ENCODE results near the gene SPDYE2. TPM values are rescaled to one million over a fixed set of nuclear protein-coding genes. Genes with fewer than 3 reads are reported as not detected.

SPDYE2 gene
- polyA plus RNA-seq, 3 donors, result not detected

Other genes with a start within 250 kb of the SPDYE2 start
- gene SPDYE6, start 194.8 kb upstream of the SPDYE2 start, polyA plus RNA-seq, result under 1 TPM in 2 of 3 donors, not detected in 1; 0.12 to 0.29 TPM
- 10 to 100 TPM in 1 of 3 donors, 1 to 10 TPM in 2; 6.6 to 27.0 (median 7.4) TPM for gene PRKRIP1, start 154.9 kb upstream of the SPDYE2 start, polyA plus RNA-seq
- 10 to 100 TPM; 27.5 to 50.0 (median 38.2) TPM for gene ORAI2, start 117.7 kb upstream of the SPDYE2 start, polyA plus RNA-seq
- 10 to 100 TPM in 1 of 3 donors, 1 to 10 TPM in 2; 2.9 to 11.8 (median 9.7) TPM for gene ALKBH4, start 86.4 kb upstream of the SPDYE2 start, polyA plus RNA-seq
- gene LRWD1, start 86.2 kb upstream of the SPDYE2 start, polyA plus RNA-seq, result 10 to 100 TPM in 1 of 3 donors, 1 to 10 TPM in 2; 5.4 to 10.7 (median 6.1) TPM
- 100 to 1,000 TPM in 1 of 3 donors, 10 to 100 TPM in 2; 65.7 to 104 (median 85.0) TPM for gene POLR2J, start 72.3 kb upstream of the SPDYE2 start, polyA plus RNA-seq
- 10 to 100 TPM in 2 of 3 donors, 1 to 10 TPM in 1; 6.3 to 24.1 (median 20.1) TPM for gene RASA4B, start 33.4 kb upstream of the SPDYE2 start, polyA plus RNA-seq
- gene UPK3BL2, start 7.5 kb upstream of the SPDYE2 start, polyA plus RNA-seq, result 10 to 100 TPM in 1 of 3 donors, under 1 TPM in 2; 0.30 to 94.8 (median 0.39) TPM
- 100 to 1,000 TPM in 1 of 3 donors, 10 to 100 TPM in 2; 24.4 to 133 (median 24.9) TPM for gene POLR2J3, start 21.4 kb downstream of the SPDYE2 start, polyA plus RNA-seq
- 10 to 100 TPM; 13.9 to 64.5 (median 18.6) TPM for gene RASA4, start 65.5 kb downstream of the SPDYE2 start, polyA plus RNA-seq
- 100 to 1,000 TPM in 1 of 3 donors, 10 to 100 TPM in 2; 19.6 to 101 (median 21.6) TPM for gene UPK3BL1, start 91.6 kb downstream of the SPDYE2 start, polyA plus RNA-seq
- gene SPDYE2B, start 99.1 kb downstream of the SPDYE2 start, polyA plus RNA-seq, result not detected
- gene POLR2J2, start 120.4 kb downstream of the SPDYE2 start, polyA plus RNA-seq, result 1 to 10 TPM; 1.1 to 5.5 (median 1.2) TPM
- gene FAM185A, start 197.8 kb downstream of the SPDYE2 start, polyA plus RNA-seq, result 1 to 10 TPM; 2.5 to 6.8 (median 4.8) TPM